Measurements from ENCODE around the gene NELFA. TPM values are rescaled to one million over a fixed set of nuclear protein-coding genes. Genes with fewer than 3 reads are reported as not detected.

The NELFA gene
- total and polyA plus RNA-seq, 10 of the 15 experiments (the other 5 are each of a cell fraction or from before 2014, with no cell fraction given), result 0.39 to 38.6 (median 16.7) TPM

DNA sequence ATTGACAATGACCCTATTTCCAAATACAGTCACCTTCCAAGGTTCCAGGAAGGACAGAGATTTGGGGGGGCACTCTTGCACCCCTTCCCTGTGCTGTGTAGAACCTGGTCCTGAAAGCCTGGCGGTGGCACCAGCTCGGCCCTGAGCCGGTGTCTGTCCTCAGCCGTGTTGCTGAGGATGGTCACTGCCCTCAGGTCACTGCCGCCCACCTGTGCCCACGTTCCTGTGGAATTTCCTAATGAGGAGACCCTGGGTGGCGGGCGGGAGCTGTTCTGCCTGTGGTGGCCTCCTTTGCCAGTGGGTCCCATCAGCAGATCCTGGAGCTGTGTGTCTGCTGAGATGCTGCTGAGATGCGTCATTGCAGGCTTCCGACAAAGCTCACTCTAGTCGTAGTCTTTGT, 32.9 kb downstream of the NELFA start:
- Histone ChIP-seq H3K79me2 (ENCODE audit: control insufficient read depth, insufficient read depth, low read length) (no peaks in the 10 kb centered on the region), H3K27ac (ENCODE audit: control insufficient read depth, insufficient read depth) (no peak overlapping the region), H3K36me3 (ENCODE audit: control insufficient read depth in 2 of 2, insufficient read depth in 2 of 2, low read length in 1 of 2) (peaks cover 21 to 48% of the 10 kb centered on the region in 2 experiments), H3K4me2 (ENCODE audit: control insufficient read depth, insufficient read depth) (no peak overlapping the region), H3K4me1 (ENCODE audit: control insufficient read depth, insufficient read depth, low read length) (no peaks in the 10 kb centered on the region), H3K4me3 (no peak overlapping the region), H3K9me3 (replicated peaks; ENCODE audit: control insufficient read depth, insufficient read depth, low read length) (no peaks in the 10 kb centered on the region), H2AFZ (ENCODE audit: control insufficient read depth, low read depth, low read length) (no peak overlapping the region), H4K20me1 (ENCODE audit: control insufficient read depth, insufficient read depth) (no peaks in the 10 kb centered on the region), H3K9ac (ENCODE audit: control insufficient read depth, insufficient read depth, low read length) (no peak overlapping the region), H3K27me3 (replicated peaks in 1 of 2; ENCODE audit: control insufficient read depth in 2 of 2, insufficient read depth in 2 of 2, low read length in 1 of 2) (no peaks in the 10 kb centered on the region)
- WGBS (ENCODE audit: insufficient coverage, insufficient replicate concordance, low lambda C conversion rate, missing lambda C conversion rate), result 96% methylated on average over 10 of the region's 11 CpGs
- ChIA-PET CTCF (no interaction called here), RAD21 (ENCODE audit: unreplicated experiment) (no interaction called here), SMC1A (ENCODE audit: uncharacterized antibody, unreplicated experiment) (no interaction called here), POLR2A (no interaction called here)
- ATAC-seq, result no peak
- TF ChIP-seq PAX5 (IDR thresholded peaks at IDR 0.05; ENCODE audit: borderline replicate concordance, low read depth, low read length), result no peak
- TF ChIP-seq ZNF217 (IDR thresholded peaks at IDR 0.05), result no peak
- TF ChIP-seq WRNIP1 (IDR thresholded peaks at IDR 0.05; ENCODE audit: borderline replicate concordance, low read depth, low read length), result no peak
- TF ChIP-seq FOXK2 (IDR thresholded peaks at IDR 0.05), result no peak
- no peak for TF ChIP-seq ASH2L (IDR thresholded peaks at IDR 0.05; ENCODE audit: borderline replicate concordance, low read depth)
- TF ChIP-seq CREB1 (IDR thresholded peaks at IDR 0.05; ENCODE audit: low read depth), result no peak
- TF ChIP-seq, protein P1, sequence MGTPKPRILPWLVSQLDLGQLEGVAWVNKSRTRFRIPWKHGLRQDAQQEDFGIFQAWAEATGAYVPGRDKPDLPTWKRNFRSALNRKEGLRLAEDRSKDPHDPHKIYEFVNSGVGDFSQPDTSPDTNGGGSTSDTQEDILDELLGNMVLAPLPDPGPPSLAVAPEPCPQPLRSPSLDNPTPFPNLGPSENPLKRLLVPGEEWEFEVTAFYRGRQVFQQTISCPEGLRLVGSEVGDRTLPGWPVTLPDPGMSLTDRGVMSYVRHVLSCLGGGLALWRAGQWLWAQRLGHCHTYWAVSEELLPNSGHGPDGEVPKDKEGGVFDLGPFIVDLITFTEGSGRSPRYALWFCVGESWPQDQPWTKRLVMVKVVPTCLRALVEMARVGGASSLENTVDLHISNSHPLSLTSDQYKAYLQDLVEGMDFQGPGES (IDR thresholded peaks at IDR 0.05), result no peak
- TF ChIP-seq CBX5 (IDR thresholded peaks at IDR 0.05; ENCODE audit: low read depth), result no peak
- no peak for TF ChIP-seq RAD51 (IDR thresholded peaks at IDR 0.05)
- intact Hi-C loops (cut with micrococcal nuclease; ENCODE audit: unreplicated experiment) (no loop called here), in situ Hi-C loops (cut with MboI) (no loop called here)
- DNase-seq (ENCODE audit: low read depth, low spot score), result no peak
- FAIRE-seq, result no peak
- no TSS peak for BruUV-seq (replicated peaks)

DNA sequence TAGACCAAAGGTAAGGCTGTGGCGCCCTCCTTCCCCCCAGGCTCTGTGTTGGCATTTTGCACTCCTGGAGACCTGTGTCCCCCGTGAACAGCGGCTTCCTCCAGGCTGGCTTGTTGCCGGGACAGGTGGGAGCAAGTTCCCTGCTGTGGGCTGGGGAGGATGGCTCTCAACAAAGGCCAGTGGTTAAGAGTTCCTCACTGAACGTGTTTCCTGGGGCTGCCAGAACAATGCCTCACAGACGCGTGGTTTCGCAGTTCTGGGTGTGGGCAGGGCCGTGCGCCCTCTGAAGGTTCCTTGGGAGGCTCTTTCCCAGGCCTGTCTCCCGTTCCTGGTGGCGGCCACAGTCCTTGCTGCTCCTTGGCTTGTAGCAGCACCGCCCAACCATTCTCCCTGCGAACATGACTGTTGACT, 33.4 kb downstream of the NELFA start:
- no peak for FAIRE-seq
- Histone ChIP-seq H3K9me3 (replicated peaks; ENCODE audit: control insufficient read depth, insufficient read depth, low read length) (no peaks in the 10 kb centered on the region), H3K36me3 (ENCODE audit: control insufficient read depth in 2 of 2, insufficient read depth in 2 of 2, low read length in 1 of 2) (peaks cover 23 to 49% of the 10 kb centered on the region in 2 experiments), H3K27ac (ENCODE audit: control insufficient read depth, insufficient read depth) (no peak overlapping the region), H2AFZ (ENCODE audit: control insufficient read depth, low read depth, low read length) (no peak overlapping the region), H3K4me2 (ENCODE audit: control insufficient read depth, insufficient read depth) (no peak overlapping the region), H3K9ac (ENCODE audit: control insufficient read depth, insufficient read depth, low read length) (no peak overlapping the region), H3K27me3 (replicated peaks in 1 of 2; ENCODE audit: control insufficient read depth in 2 of 2, insufficient read depth in 2 of 2, low read length in 1 of 2) (no peaks in the 10 kb centered on the region), H3K4me3 (no peak overlapping the region), H3K79me2 (ENCODE audit: control insufficient read depth, insufficient read depth, low read length) (no peaks in the 10 kb centered on the region), H3K4me1 (ENCODE audit: control insufficient read depth, insufficient read depth, low read length) (no peaks in the 10 kb centered on the region), H4K20me1 (ENCODE audit: control insufficient read depth, insufficient read depth) (no peaks in the 10 kb centered on the region)
- intact Hi-C loops (cut with micrococcal nuclease; ENCODE audit: unreplicated experiment), result no loop called here
- TF ChIP-seq SREBF1 (IDR thresholded peaks at IDR 0.05; ENCODE audit: low read length) (no peak), POLR2A (IDR thresholded peaks at IDR 0.05; ENCODE audit: low read depth, low read length) (no peak), CREB1 (IDR thresholded peaks at IDR 0.05; ENCODE audit: low read depth) (no peak), NFYB (IDR thresholded peaks at IDR 0.05; ENCODE audit: insufficient read depth, low read depth, low read length) (no peak), FOXK2 (IDR thresholded peaks at IDR 0.05) (no peak), SIN3A (IDR thresholded peaks at IDR 0.05; ENCODE audit: low read depth, low read length) (no peak)
- TF ChIP-seq, protein P2, sequence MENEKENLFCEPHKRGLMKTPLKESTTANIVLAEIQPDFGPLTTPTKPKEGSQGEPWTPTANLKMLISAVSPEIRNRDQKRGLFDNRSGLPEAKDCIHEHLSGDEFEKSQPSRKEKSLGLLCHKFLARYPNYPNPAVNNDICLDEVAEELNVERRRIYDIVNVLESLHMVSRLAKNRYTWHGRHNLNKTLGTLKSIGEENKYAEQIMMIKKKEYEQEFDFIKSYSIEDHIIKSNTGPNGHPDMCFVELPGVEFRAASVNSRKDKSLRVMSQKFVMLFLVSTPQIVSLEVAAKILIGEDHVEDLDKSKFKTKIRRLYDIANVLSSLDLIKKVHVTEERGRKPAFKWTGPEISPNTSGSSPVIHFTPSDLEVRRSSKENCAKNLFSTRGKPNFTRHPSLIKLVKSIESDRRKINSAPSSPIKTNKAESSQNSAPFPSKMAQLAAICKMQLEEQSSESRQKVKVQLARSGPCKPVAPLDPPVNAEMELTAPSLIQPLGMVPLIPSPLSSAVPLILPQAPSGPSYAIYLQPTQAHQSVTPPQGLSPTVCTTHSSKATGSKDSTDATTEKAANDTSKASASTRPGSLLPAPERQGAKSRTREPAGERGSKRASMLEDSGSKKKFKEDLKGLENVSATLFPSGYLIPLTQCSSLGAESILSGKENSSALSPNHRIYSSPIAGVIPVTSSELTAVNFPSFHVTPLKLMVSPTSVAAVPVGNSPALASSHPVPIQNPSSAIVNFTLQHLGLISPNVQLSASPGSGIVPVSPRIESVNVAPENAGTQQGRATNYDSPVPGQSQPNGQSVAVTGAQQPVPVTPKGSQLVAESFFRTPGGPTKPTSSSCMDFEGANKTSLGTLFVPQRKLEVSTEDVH (IDR thresholded peaks at IDR 0.05; ENCODE audit: low read depth, partially characterized antibody), result no peak
- no peak for ATAC-seq
- SMC1A ChIA-PET (ENCODE audit: uncharacterized antibody, unreplicated experiment), result no interaction called here
- whole genome bisulfite sequencing (ENCODE audit: insufficient coverage, insufficient replicate concordance, low lambda C conversion rate, missing lambda C conversion rate), result over 99% methylated on average over 14 of the region's 14 CpGs
- POLR2A ChIA-PET, result no interaction called here
- RAD21 ChIA-PET (ENCODE audit: unreplicated experiment), result no interaction called here
- CTCF ChIA-PET, result no interaction called here
- DNase-seq (ENCODE audit: low read depth, low spot score), result no peak
- in situ Hi-C loops (cut with MboI), result no loop called here
- no TSS peak for BruUV-seq (replicated peaks)

Data from GM12878 (cell line).